K562 treated with DMSO at 1 percent for 24 hours (cell line): ENCODE measurements around the gene RP2. TPM values are rescaled to one million over a fixed set of nuclear protein-coding genes. Genes with fewer than 3 reads are reported as not detected.

Experiments
- total RNA-seq: library from RNA; unstranded; fragments of 300-600 nt; gene quantifications from 2 replicates; pipeline ENCODE4 v1.2.3, GENCODE V29; 2022; ENCODE audit warnings: low read depth; ENCODE audit not compliant: insufficient read depth

Gene RP2
- total RNA-seq: 4.1 and 4.4 TPM in 2 replicates

GRCh38 chrX:46836701-46837557, at the start of gene RP2:
TSS of gene RP2 (plus strand) at chrX:46837043. CDS start at chrX:46837101, 58 bp downstream.

GRCh38 chrX:46912098-46912602, 75.3 kb downstream of the RP2 start, which contains the start of gene JADE3:
TSS of gene JADE3 (plus strand) at chrX:46912421. CDS start at chrX:46984895, 72,474 bp downstream.

Other genes starting within 250 kb of the RP2 start
- 0.08 TPM in 1 of 2 replicates, not detected in the other for gene SLC9A7, start 77.9 kb upstream of the RP2 start, total RNA-seq
- gene JADE3, start 75.4 kb downstream of the RP2 start, total RNA-seq: 4.1 and 4.2 TPM in 2 replicates
- gene RGN, start 241.4 kb downstream of the RP2 start, total RNA-seq: not detected in 2 replicates